ENCODE results near the gene CASK.

DNA sequence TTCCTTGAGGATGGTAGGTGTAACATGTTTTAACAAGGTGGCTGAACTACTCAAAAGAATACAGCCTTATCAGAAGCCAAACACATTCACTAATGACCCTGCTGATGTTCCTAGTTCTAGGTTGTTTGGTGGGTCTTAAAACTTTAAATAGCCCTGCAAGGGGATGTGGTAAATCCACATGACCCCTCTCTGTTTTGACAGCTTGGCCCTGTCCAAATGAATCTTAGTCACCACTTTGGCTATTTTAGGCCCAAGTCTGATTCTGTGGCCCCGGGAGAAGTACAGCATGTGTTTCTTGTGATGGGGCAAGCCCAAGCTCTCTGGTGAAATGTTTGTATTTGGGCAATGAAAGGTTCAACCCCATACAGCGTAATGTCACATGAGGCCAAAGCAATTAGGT is 289.1 kb downstream of the CASK start:
- TF ChIP-seq, protein P1, sequence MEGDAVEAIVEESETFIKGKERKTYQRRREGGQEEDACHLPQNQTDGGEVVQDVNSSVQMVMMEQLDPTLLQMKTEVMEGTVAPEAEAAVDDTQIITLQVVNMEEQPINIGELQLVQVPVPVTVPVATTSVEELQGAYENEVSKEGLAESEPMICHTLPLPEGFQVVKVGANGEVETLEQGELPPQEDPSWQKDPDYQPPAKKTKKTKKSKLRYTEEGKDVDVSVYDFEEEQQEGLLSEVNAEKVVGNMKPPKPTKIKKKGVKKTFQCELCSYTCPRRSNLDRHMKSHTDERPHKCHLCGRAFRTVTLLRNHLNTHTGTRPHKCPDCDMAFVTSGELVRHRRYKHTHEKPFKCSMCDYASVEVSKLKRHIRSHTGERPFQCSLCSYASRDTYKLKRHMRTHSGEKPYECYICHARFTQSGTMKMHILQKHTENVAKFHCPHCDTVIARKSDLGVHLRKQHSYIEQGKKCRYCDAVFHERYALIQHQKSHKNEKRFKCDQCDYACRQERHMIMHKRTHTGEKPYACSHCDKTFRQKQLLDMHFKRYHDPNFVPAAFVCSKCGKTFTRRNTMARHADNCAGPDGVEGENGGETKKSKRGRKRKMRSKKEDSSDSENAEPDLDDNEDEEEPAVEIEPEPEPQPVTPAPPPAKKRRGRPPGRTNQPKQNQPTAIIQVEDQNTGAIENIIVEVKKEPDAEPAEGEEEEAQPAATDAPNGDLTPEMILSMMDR (IDR thresholded peaks at IDR 0.05): no peak
- no peak for TF ChIP-seq POLR2A (IDR thresholded peaks at IDR 0.05)
- no peak for TF ChIP-seq POLR2AphosphoS5 (IDR thresholded peaks at IDR 0.05)

Measured in stomach (tissue), 4 donors.